ENCODE results near the gene ASTN2. TPM values are rescaled to one million over a fixed set of nuclear protein-coding genes. Genes with fewer than 3 reads are reported as not detected.

ASTN2 gene
- total RNA-seq, 1 donor from 2014 or later, result 0.53 TPM

DNA sequence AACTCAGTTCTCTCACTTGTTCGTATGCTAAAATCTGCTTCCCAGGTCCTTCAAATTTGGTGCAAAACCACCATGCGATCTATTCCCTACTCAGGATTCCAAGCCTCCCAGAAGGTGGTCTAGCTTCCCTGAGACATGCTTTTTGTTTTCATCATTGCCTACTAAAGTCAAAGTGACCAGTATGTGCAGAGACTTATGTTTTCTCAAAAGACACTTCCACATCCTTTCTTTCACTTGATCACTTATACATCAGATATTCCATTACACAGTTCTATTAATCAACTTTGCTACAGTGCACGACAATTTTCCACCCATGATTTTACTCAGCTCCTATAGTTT is 1019.2 kb downstream of the ASTN2 start:
- Histone ChIP-seq H3K4me3 (ENCODE audit: low read depth, low read length) (no peak overlapping the region), H3K36me3 (ENCODE audit: control insufficient read depth, insufficient read depth, low read length) (no peaks in the 10 kb centered on the region), H3K27me3 (ENCODE audit: control insufficient read depth, insufficient read depth, low read length) (no peaks in the 10 kb centered on the region)
- TF ChIP-seq, protein P1, sequence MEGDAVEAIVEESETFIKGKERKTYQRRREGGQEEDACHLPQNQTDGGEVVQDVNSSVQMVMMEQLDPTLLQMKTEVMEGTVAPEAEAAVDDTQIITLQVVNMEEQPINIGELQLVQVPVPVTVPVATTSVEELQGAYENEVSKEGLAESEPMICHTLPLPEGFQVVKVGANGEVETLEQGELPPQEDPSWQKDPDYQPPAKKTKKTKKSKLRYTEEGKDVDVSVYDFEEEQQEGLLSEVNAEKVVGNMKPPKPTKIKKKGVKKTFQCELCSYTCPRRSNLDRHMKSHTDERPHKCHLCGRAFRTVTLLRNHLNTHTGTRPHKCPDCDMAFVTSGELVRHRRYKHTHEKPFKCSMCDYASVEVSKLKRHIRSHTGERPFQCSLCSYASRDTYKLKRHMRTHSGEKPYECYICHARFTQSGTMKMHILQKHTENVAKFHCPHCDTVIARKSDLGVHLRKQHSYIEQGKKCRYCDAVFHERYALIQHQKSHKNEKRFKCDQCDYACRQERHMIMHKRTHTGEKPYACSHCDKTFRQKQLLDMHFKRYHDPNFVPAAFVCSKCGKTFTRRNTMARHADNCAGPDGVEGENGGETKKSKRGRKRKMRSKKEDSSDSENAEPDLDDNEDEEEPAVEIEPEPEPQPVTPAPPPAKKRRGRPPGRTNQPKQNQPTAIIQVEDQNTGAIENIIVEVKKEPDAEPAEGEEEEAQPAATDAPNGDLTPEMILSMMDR (IDR thresholded peaks at IDR 0.05; ENCODE audit: insufficient read depth, low read length, severe bottlenecking), result no peak
- FAIRE-seq, result no peak
- DNase-seq (ENCODE audit: low read depth), result no peak

DNA sequence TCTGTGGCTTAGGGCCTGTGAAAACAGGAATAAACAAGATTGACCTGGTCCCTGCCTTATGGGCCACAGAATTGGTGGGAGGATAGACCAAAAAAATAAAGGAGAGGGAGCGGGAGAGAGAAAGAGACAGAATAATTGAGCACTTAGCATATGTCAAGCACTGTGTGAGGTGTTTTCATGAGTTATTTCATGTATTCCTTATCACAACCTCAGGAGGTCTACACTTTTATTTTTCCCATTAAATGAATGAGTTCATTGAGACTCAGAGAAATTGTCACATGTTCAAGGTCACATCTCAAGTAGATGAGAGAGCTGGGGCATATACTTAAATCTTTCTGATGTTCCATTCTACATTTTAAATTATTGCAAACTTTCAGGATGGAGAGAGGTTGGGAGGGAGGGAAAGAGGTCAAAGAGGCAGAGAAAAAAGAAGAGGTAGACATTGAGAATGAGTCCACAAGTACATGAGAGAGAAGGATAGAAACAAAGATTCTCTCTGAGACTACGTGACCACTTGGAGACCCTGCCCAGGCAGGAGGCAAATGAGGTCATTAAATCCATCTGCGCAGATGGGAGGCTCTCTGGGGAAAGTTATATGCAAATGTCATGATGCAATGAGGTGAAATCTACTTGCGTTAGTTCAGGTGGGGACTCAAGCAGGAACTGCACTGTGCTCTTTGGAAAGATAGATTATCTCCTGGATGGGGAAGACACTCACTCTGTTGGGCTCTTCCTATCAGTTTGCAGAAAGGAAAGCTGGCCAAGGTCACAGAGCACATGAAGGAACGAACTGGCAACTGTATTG is 1019.8 kb downstream of the ASTN2 start:
- FAIRE-seq, result no peak
- DNase-seq (ENCODE audit: low read depth), result no peak
- no peak overlapping the region for H3K4me3 ChIP-seq (ENCODE audit: low read depth, low read length)
- no peaks in the 10 kb centered on the region for H3K36me3 ChIP-seq (ENCODE audit: control insufficient read depth, insufficient read depth, low read length)
- no peaks in the 10 kb centered on the region for H3K27me3 ChIP-seq (ENCODE audit: control insufficient read depth, insufficient read depth, low read length)
- TF ChIP-seq, protein P1 (IDR thresholded peaks at IDR 0.05; ENCODE audit: insufficient read depth, low read length, severe bottlenecking), result no peak

DNA sequence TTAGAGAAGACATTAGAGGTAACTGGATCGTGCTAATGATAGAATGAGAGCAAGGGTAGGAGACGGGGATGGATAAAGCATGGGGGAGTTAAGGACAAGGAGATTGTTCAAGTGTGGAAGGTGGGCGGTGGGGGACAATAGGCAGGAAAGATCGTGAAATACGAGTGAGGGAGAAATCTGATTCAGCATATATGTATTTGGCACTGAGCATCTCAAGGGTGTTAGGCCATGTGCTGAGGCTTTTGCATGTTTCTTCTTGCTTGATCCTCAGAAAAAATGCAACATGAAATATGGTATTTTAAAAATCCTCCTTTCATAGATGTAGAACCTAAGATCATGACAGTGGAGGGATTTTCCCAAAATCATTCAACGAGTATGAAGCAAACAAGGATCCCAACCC is 1020.8 kb downstream of the ASTN2 start:
- TF ChIP-seq, protein P1 (IDR thresholded peaks at IDR 0.05; ENCODE audit: insufficient read depth, low read length, severe bottlenecking), result no peak
- DNase-seq (ENCODE audit: low read depth), result peak; percentile 66

DNA sequence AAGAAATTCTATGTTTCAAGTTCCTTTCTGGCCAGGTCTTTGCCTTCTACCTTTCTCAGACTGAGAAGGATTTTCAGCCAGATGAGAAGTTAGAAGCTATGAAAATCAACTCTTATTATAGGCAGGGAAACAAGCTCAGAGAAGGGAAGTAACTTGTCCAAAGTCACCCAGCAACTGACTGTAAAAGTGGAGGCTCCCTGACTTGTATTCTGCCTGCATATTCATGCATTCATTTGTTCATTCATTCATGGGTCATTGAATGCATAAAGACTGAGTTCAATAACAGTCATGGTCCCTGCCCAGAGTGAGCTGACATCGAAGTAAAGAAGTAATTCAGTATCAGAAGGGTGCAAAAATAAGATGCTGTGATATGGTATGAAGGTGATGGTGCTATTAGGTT is 1021.7 kb downstream of the ASTN2 start:
- DNase-seq (ENCODE audit: low read depth), result no peak
- no peaks in the 10 kb centered on the region for H3K27me3 ChIP-seq (ENCODE audit: control insufficient read depth, insufficient read depth, low read length)
- FAIRE-seq, result no peak
- no peaks in the 10 kb centered on the region for H3K36me3 ChIP-seq (ENCODE audit: control insufficient read depth, insufficient read depth, low read length)
- TF ChIP-seq, protein P1 (IDR thresholded peaks at IDR 0.05; ENCODE audit: insufficient read depth, low read length, severe bottlenecking), result no peak
- H3K4me3 ChIP-seq (ENCODE audit: low read depth, low read length), result no peak overlapping the region

More for the DNA sequence above, 1020.8 kb downstream of the ASTN2 start:
- no peak for FAIRE-seq
- no peaks in the 10 kb centered on the region for H3K36me3 ChIP-seq (ENCODE audit: control insufficient read depth, insufficient read depth, low read length)
- no peak overlapping the region for H3K4me3 ChIP-seq (ENCODE audit: low read depth, low read length)
- no peaks in the 10 kb centered on the region for H3K27me3 ChIP-seq (ENCODE audit: control insufficient read depth, insufficient read depth, low read length)

DNA sequence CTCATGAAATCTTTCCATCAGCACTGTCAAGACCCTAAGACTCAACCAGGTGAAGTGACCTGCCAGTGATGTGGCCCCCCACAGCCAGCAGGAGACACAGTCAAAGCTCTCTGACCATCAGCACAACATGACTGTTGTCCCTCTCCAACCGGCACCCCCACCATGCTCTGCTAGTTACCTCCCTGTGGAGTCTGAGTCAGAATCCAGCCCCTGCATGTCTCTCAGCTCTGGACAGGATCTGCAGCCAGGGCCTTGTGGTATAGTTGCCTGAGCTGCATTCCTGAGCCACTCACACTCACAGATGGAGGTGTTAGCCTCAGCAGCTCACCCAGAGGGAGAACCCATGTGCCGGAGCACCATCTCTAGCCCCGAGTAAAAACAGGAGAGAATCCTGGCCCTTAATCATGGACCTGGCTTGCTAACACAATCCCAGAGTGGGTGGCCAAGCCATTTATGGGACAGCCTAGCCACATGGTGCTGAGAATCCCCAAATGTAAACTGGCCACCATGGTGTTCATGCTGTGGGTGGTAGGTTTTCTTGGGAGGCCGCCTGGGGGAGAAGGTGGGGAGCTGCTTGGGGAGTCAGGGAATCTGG is 1023.5 kb downstream of the ASTN2 start:
- DNase-seq (ENCODE audit: low read depth) (peak; percentile 96), FAIRE-seq (no peak)
- TF ChIP-seq, protein P1 (IDR thresholded peaks at IDR 0.05; ENCODE audit: insufficient read depth, low read length, severe bottlenecking), result no peak
- Histone ChIP-seq H3K36me3 (ENCODE audit: control insufficient read depth, insufficient read depth, low read length) (no peaks in the 10 kb centered on the region), H3K27me3 (ENCODE audit: control insufficient read depth, insufficient read depth, low read length) (no peaks in the 10 kb centered on the region), H3K4me3 (ENCODE audit: low read depth, low read length) (no peak overlapping the region)

All from bronchial epithelial cell (primary cell).